ENCODE measurements around the gene WNT11. TPM values are rescaled to one million over a fixed set of nuclear protein-coding genes. Genes with fewer than 3 reads are reported as not detected.

WNT11 gene
- total RNA-seq, 2 experiments from 2014 or later: not detected

DNA sequence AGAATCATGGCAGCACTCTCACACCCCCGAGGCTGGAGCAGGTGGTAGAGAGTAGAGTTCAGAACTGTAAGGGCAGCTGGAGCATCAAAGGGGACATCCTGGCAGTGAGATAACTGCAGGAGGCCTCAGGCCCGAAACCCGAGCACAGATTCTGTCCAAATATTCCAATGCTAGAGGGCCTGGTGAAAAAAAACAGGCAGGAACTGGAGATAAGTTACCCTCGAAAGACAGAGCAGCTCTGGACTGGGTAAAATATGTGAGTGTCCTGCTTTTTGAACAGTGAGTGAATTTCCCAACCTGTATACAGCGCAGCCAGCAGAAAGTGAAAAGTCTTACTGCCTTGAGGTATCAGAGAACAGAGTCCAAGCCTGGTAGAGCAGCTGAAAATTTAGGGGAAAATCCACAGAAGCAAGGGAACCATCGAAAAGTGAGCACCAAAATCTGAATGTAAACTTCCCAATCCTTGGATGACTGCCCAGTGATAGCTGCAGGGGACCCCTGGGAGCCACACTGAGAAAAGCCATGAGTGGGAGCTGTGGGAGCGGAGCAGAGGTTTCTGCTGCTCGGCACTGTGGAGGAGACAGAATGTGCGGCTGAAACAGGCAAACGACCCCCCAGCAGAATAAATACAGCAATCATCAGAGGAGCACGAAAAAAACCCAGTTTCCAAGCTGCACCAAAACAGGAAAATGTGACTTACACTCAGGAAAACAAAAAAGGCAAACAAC, 50.6 kb downstream of the WNT11 start:
- Mint-ChIP-seq H3K4me1 (peaks cover 18% of the 10 kb centered on the region), H3K4me3 (no peak overlapping the region), H3K27ac (no peak overlapping the region), H3K9me3 (no peaks in the 10 kb centered on the region), H3K36me3 (peaks cover 1% of the 10 kb centered on the region), H3K27me3 (peaks cover 29% of the 10 kb centered on the region)
- no peak for DNase-seq

- peaks cover 29% of the 10 kb centered on the region for H3K27me3 Mint-ChIP-seq
- peaks cover 1% of the 10 kb centered on the region for H3K36me3 Mint-ChIP-seq
- peaks cover 18% of the 10 kb centered on the region for H3K4me1 Mint-ChIP-seq
- no peak overlapping the region for H3K27ac Mint-ChIP-seq
- no peak overlapping the region for H3K4me3 Mint-ChIP-seq
- no peaks in the 10 kb centered on the region for H3K9me3 Mint-ChIP-seq
- no peak for DNase-seq
Observed at GRCh38 chr11:76153571-76153923, 52.8 kb downstream of the WNT11 start.

DNA sequence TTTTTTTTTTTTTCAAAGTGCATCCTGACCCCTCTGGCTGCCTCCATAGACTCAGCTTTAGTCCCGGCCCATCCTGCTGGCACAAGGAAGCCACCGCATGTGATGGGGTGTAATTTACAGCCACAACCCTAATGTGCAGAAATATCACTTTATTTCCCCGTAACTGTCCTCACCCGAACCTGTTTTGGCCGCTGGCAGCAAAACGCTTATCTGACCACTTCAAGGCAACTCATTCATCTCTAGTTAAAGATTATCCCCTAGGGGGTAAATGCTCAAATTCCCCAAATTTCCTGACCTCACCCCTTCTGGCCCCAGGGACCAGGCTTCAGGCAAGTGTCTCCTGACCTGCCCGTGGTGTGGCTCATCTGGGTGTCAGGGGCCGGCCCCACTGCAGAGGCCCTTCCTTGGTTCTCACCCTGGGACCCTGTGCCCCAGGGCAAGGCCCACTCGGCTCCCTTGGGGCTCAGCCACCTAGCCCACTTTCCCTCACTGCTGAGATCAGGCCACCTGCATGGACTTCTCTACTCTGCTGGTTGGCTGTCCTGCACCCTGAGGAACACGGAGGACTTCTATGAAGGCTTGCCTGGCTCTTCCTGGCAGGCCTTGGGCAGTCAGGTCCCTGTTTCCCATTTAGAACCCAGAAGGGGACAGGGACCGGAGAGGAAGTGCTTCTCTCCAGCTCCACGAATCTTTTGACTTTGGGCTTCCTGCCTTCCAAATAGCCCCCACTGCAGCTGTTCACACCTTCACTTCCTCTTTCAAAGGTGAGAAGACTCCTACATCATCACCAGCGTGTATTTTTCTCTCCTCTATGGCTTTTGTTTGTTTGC, 53.3 kb downstream of the WNT11 start:
- peaks cover 1% of the 10 kb centered on the region for H3K36me3 Mint-ChIP-seq
- H3K27ac Mint-ChIP-seq: peak overlapping the region; percentile 19
- DNase-seq: no peak
- H3K4me1 Mint-ChIP-seq: peaks cover 18% of the 10 kb centered on the region
- peaks cover 29% of the 10 kb centered on the region for H3K27me3 Mint-ChIP-seq
- no peaks in the 10 kb centered on the region for H3K9me3 Mint-ChIP-seq
- H3K4me3 Mint-ChIP-seq: peak overlapping the region; percentile 70

DNA sequence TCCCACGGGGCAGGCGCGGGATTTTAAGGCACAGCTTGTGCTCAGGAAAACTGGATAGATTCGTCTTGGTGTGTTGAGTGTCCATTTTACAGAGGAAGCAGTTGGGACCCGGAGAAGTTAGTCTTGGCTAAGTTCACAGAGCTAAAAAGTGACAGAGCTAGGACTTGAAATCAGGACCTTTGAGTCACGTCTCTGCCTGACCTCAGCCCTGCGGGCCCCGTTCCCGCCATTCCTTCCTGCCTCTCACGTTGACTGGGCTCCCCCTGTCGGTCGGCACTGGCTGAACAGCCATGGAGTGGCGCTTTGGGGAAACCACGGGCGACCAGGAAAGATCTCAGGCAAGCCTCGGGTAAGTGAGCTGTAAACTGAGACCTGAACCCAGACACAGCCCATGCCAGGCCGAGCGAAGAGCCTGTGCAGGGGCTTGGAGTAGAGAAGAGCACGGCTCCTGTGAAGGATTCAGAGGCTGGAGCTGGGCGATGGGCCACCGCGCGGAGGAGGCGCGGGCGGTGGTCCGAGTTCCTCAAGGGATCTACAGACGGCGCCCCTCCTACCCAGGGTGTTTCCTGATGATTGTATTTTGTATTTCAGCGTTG, 54.1 kb downstream of the WNT11 start:
- peak; percentile 90 for DNase-seq
- H3K4me3 Mint-ChIP-seq: peak overlapping the region; percentile 70
- peaks cover 1% of the 10 kb centered on the region for H3K36me3 Mint-ChIP-seq
- H3K9me3 Mint-ChIP-seq: no peaks in the 10 kb centered on the region
- H3K27me3 Mint-ChIP-seq: peaks cover 29% of the 10 kb centered on the region
- peak overlapping the region; percentile 50 for H3K27ac Mint-ChIP-seq
- H3K4me1 Mint-ChIP-seq: peaks cover 18% of the 10 kb centered on the region

DNA sequence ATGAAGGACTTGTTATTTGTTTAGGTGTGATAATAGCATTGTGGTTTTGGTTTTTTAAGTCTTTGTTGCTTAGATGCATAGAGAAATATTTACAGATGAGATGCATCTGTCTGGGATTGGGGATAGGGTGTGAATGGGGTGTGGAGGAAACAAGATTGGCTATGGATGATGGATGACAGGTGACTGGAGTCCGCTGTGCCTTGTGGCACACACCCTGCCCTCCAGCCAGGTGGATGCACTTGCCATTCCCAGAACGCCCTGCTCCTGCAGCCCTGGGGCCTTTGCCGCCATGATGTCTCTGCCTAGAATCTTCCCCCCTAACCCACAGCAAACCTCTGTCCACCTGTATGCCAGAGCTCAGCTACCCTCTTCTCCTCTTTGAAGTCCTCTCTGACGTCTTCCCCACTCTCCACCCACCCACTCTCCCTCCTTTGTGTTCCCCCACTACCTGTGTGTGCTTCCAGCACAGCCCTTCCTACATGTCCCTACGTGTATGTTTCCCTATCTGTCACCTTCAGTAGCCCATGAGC, 54.7 kb downstream of the WNT11 start:
- Mint-ChIP-seq H3K4me1 (peaks cover 18% of the 10 kb centered on the region), H3K9me3 (no peaks in the 10 kb centered on the region), H3K4me3 (peak overlapping the region; percentile 70), H3K36me3 (peaks cover 1% of the 10 kb centered on the region), H3K27ac (peak overlapping the region; percentile 50), H3K27me3 (peaks cover 27% of the 10 kb centered on the region)
- no peak for DNase-seq

GRCh38 chr11:76150141-76150540, 56.2 kb downstream of the WNT11 start:
- Mint-ChIP-seq H3K27ac (no peak overlapping the region), H3K9me3 (no peaks in the 10 kb centered on the region), H3K4me1 (peaks cover 18% of the 10 kb centered on the region), H3K4me3 (no peak overlapping the region), H3K27me3 (peaks cover 20% of the 10 kb centered on the region), H3K36me3 (peaks cover 1% of the 10 kb centered on the region)
- DNase-seq: no peak

DNA sequence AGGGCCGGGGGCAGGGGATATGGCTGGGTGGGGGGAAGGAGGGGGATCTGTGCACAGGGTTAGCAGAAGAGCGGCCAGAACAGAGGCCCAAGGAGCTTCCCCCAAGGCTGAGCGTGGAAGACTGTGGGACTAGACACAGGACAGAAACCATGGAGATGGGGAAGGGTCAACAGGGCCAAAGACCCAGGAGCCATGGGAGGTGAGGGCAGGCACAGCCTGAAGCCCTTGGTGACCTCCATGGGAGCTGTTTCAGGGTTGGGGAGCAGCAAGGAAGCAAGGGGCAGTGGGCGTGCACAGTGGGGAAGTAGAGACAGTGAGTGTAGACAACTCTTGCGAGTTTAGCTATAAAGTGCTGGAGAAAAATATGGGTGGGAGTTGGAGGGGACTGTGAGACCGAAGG, 56.6 kb downstream of the WNT11 start:
- H3K4me1 Mint-ChIP-seq: peaks cover 18% of the 10 kb centered on the region
- H3K36me3 Mint-ChIP-seq: peaks cover 1% of the 10 kb centered on the region
- no peaks in the 10 kb centered on the region for H3K9me3 Mint-ChIP-seq
- no peak overlapping the region for H3K27ac Mint-ChIP-seq
- DNase-seq: no peak
- peaks cover 20% of the 10 kb centered on the region for H3K27me3 Mint-ChIP-seq
- H3K4me3 Mint-ChIP-seq: no peak overlapping the region

DNA sequence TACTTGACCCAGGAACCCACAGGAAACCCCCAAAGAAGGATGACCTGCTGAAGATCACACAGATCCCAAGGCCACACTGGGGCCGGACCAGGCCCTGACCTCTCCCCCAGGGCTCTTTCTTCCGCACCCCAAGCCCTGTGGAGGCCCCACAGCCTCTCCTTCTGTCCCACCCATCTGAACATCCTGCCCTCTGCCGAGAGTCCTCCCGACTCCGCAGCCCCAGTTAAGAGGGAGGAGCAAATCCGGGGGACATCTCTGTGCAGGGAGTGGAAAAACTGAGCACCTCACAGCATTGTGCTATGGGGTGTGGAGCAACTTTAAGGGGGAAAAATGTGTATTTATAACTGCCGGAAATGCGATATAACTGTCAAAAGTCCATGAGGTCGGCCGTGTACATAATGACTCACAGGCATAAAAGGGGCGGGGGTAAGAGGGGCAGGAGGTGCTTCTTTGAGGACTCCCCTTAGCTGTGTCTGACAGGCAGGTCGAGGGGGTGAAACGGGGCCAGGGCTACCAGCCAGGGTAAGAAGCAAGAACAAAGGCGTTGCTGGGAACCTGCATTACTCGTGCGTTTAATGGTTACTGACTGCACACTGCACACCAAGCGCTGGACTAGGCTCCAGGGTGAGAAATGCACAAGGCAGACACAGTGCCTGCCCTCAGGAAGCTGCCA, 57.2 kb downstream of the WNT11 start:
- Mint-ChIP-seq H3K9me3 (no peaks in the 10 kb centered on the region), H3K4me3 (no peak overlapping the region), H3K27ac (no peak overlapping the region), H3K36me3 (peaks cover 1% of the 10 kb centered on the region), H3K27me3 (peaks cover 16% of the 10 kb centered on the region), H3K4me1 (peaks cover 18% of the 10 kb centered on the region)
- DNase-seq: no peak

DNA sequence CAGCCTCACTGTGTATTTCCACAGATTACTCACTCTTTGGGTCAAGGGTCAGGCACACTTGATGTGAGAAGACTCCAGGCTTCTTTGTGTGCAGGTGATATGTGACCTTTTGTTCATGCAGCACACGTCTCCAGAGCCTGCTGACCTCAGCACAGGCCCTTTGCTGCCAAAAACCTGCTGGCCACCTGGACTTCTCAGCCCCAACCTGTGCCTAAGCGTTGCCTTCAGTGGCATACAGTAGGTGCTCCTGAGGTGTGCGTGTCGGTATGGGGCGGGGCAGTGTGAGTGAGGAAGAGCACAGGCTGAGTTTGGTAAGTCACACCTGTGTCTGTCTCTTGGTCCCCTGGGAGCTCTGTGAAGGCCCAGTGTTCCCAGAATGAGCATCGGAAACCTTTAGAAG, 58.1 kb downstream of the WNT11 start:
- Mint-ChIP-seq H3K9me3 (no peaks in the 10 kb centered on the region), H3K4me3 (no peak overlapping the region), H3K4me1 (peaks cover 16% of the 10 kb centered on the region), H3K27ac (no peak overlapping the region), H3K36me3 (peaks cover 1% of the 10 kb centered on the region), H3K27me3 (peaks cover 16% of the 10 kb centered on the region)
- no peak for DNase-seq

- no peaks in the 10 kb centered on the region for H3K9me3 Mint-ChIP-seq
- peaks cover 7% of the 10 kb centered on the region for H3K27me3 Mint-ChIP-seq
- DNase-seq: no peak
- peaks cover 1% of the 10 kb centered on the region for H3K36me3 Mint-ChIP-seq
- H3K4me1 Mint-ChIP-seq: peaks cover 7% of the 10 kb centered on the region
- no peak overlapping the region for H3K4me3 Mint-ChIP-seq
- H3K27ac Mint-ChIP-seq: no peak overlapping the region
Observed at GRCh38 chr11:76147106-76147740, 59.1 kb downstream of the WNT11 start.

- Mint-ChIP-seq H3K36me3 (no peaks in the 10 kb centered on the region), H3K27me3 (no peaks in the 10 kb centered on the region), H3K27ac (no peak overlapping the region), H3K4me3 (no peak overlapping the region), H3K4me1 (no peaks in the 10 kb centered on the region), H3K9me3 (no peaks in the 10 kb centered on the region)
- no peak for DNase-seq
Observed at GRCh38 chr11:76143274-76143673, 63.0 kb downstream of the WNT11 start.

- H3K36me3 Mint-ChIP-seq: no peaks in the 10 kb centered on the region
- no peaks in the 10 kb centered on the region for H3K4me1 Mint-ChIP-seq
- no peaks in the 10 kb centered on the region for H3K9me3 Mint-ChIP-seq
- DNase-seq: no peak
- no peak overlapping the region for H3K4me3 Mint-ChIP-seq
- H3K27me3 Mint-ChIP-seq: no peaks in the 10 kb centered on the region
- H3K27ac Mint-ChIP-seq: no peak overlapping the region
Observed at GRCh38 chr11:76141901-76142588, 64.3 kb downstream of the WNT11 start.

- no peaks in the 10 kb centered on the region for H3K9me3 Mint-ChIP-seq
- H3K27me3 Mint-ChIP-seq: no peaks in the 10 kb centered on the region
- no peaks in the 10 kb centered on the region for H3K4me1 Mint-ChIP-seq
- no peak overlapping the region for H3K4me3 Mint-ChIP-seq
- no peaks in the 10 kb centered on the region for H3K36me3 Mint-ChIP-seq
- no peak for DNase-seq
- H3K27ac Mint-ChIP-seq: no peak overlapping the region
Observed at GRCh38 chr11:76140912-76141574, 65.3 kb downstream of the WNT11 start.

DNA sequence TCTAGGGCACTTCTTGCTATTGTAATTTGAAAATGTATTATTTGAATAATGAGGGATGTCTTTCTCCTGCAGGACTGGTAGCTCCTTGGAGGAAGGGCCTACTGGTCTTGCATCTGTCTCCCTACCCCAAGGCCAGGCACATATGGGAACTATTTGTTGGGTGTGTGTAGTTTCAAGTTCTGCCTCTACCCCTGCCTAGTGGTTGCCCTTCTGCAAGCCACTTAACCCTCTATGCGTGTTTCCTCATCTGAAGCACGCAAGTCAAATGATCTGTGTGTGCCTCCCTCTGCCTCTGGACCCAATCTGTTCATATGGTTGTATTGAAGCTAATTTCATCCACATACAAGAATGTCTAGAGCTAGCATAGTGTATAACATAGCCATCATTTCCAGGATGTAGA, 67.0 kb downstream of the WNT11 start:
- H3K4me1 Mint-ChIP-seq: peaks cover 2% of the 10 kb centered on the region
- H3K4me3 Mint-ChIP-seq: no peak overlapping the region
- no peaks in the 10 kb centered on the region for H3K27me3 Mint-ChIP-seq
- H3K9me3 Mint-ChIP-seq: no peaks in the 10 kb centered on the region
- peaks cover 6% of the 10 kb centered on the region for H3K36me3 Mint-ChIP-seq
- H3K27ac Mint-ChIP-seq: no peak overlapping the region
- no peak for DNase-seq

All from activated naive CD8-positive, alpha-beta T cell treated with anti-CD3 and anti-CD28 coated beads for 36 hours (primary cell).